ENCODE results near the gene CDC42.

- TF ChIP-seq POLR2A (IDR thresholded peaks at IDR 0.05): no peak
- TF ChIP-seq CTCF (IDR thresholded peaks at IDR 0.05): no peak
These were observed 70.0 kb downstream of the CDC42 start for GRCh38 chr1:22122273-22123070.
